K562 (cell line): ENCODE data around the gene VPS18. TPM values are rescaled to one million over a fixed set of nuclear protein-coding genes. Genes with fewer than 3 reads are reported as not detected.

ENCODE experiments used
- CBX3 ChIP-seq, 2 experiments: IDR thresholded peaks; 1 replicate in 1 of 2; 2 replicates in 1 of 2; pipeline ENCODE4 v1.6.1; 2012; ENCODE audit warnings: inconsistent platforms in 2 of 2, low read length in 2 of 2, borderline replicate concordance in 1 of 2, control low read depth in 1 of 2
- CC2D1A ChIP-seq: fragments of 450-650 bp; IDR thresholded peaks from 2 replicates; pipeline ENCODE4 v1.6.1; 2017; ENCODE audit warnings: mild to moderate bottlenecking
- CREB1 ChIP-seq, 2 experiments: sonication (generic) in 1 of 2; formaldehyde crosslinking in 1 of 2; IDR thresholded peaks; 2 replicates each; pipeline versions ENCODE4 v1.6.1 to v1.8.0; 2012 to 2022; ENCODE audit warnings: inconsistent platforms in 1 of 2, mild to moderate bottlenecking in 1 of 2, missing genetic modification reagents in 1 of 2, moderate library complexity in 1 of 2
- KLF1 ChIP-seq: fragments of 450-650 bp; IDR thresholded peaks from 2 replicates; pipeline ENCODE4 v1.6.1; 2016; ENCODE audit warnings: missing genetic modification characterization, missing compliant biosample characterization
- KLF10 ChIP-seq: fragments of 250-450 bp; sonication (Bioruptor Pico); IDR thresholded peaks from 2 replicates; pipeline ENCODE4 v1.6.1; 2021; ENCODE audit warnings: matching md5 sums
- NKRF ChIP-seq: fragments of 450-650 bp; IDR thresholded peaks from 2 replicates; pipeline ENCODE4 v1.6.1; 2016; ENCODE audit warnings: borderline replicate concordance
- NRF1 ChIP-seq, 2 experiments: fragments of 450-650 bp; IDR thresholded peaks in 1 of 2; conservative IDR thresholded peaks in 1 of 2; 2 replicates each; pipeline ENCODE4 v1.6.1; 2014; ENCODE audit warnings: mild to moderate bottlenecking in 2 of 2
- PKNOX1 ChIP-seq: fragments of 450-650 bp; IDR thresholded peaks from 2 replicates; pipeline ENCODE4 v1.6.1; 2016
- POLR2A ChIP-seq: fragments of 450-650 bp; conservative IDR thresholded peaks from 2 replicates; pipeline ENCODE4 v1.6.1; 2016
- RBM14 ChIP-seq: fragments of 200-400 bp; formaldehyde crosslinking; IDR thresholded peaks from 2 replicates; pipeline ENCODE4 v1.6.1; 2018; ENCODE audit warnings: low read depth, mild to moderate bottlenecking, low read length, moderate library complexity, borderline replicate concordance; ENCODE audit not compliant: insufficient read depth
- RBM17 ChIP-seq: fragments of 200-400 bp; formaldehyde crosslinking; IDR thresholded peaks from 2 replicates; pipeline ENCODE4 v1.6.1; 2017; ENCODE audit warnings: low read depth, mild to moderate bottlenecking, low read length, borderline replicate concordance
- SREBF2 ChIP-seq: sonication (generic); formaldehyde crosslinking; IDR thresholded peaks from 2 replicates; pipeline ENCODE4 v1.4.0; 2020; ENCODE audit warnings: mild to moderate bottlenecking, missing genetic modification reagents
- TBP ChIP-seq: optimal IDR thresholded peaks from 2 replicates; pipeline ENCODE3; 2011; ENCODE audit warnings: low read depth, low read length, improper control_type of control experiment
- TSHZ1 ChIP-seq: fragments of 250-450 bp; sonication (Bioruptor Pico); IDR thresholded peaks from 2 replicates; pipeline ENCODE4 v1.4.0; 2020; ENCODE audit warnings: mild to moderate bottlenecking, moderate library complexity
- UBTF ChIP-seq, 2 experiments: IDR thresholded peaks; 2 replicates each; pipeline ENCODE4 v1.6.1; 2012; ENCODE audit warnings: improper control_type of control experiment in 2 of 2, low read depth in 2 of 2, low read length in 2 of 2, borderline replicate concordance in 1 of 2
- ZFP30 ChIP-seq: fragments of 250-450 bp; sonication (Bioruptor Pico); IDR thresholded peaks from 2 replicates; pipeline ENCODE4 v1.8.0; 2022; ENCODE audit warnings: moderate library complexity, mild to moderate bottlenecking, inconsistent platforms, borderline replicate concordance
- ZNF41 ChIP-seq: fragments of 250-450 bp; sonication (Bioruptor Pico); conservative IDR thresholded peaks from 2 replicates; pipeline ENCODE4 v1.4.0; 2020; ENCODE audit warnings: mild to moderate bottlenecking
- polyA plus RNA-seq, 8 experiments: library from polyadenylated mRNA; depleted of rRNA in 4 of 8; stranded (reverse) in 5 of 8; unstranded in 3 of 8; fragments of >200 nt; fragmentation: Nextera tagmentation in 2 of 8; fragmentation: Illumina TruSeq in 1 of 8; extraction: Ambion mirVana in 2 of 8; extraction: Trizol in 1 of 8; gene quantifications; 2 replicates each; pipeline versions ENCODE4 v1.2.1 to v1.2.3, GENCODE V29; 2011 to 2014; ENCODE audit warnings: inconsistent platforms in 1 of 8, missing spikeins in 1 of 8
- total RNA-seq, 7 experiments: library from RNA; depleted of rRNA in 6 of 7; stranded (reverse); fragments of >200 nt in 6 of 7; fragmentation: Illumina TruSeq in 2 of 7; extraction: Trizol in 2 of 7; gene quantifications; 2 replicates each; pipeline versions ENCODE4 v1.2.1 to v1.2.3, GENCODE V29; 2011 to 2021; ENCODE audit warnings: low replicate concordance in 1 of 7

Gene VPS18
- total and polyA plus RNA-seq, 9 of the 15 experiments (the other 6 are each of a cell fraction or from before 2014, with no cell fraction given) = 0.73 to 19.9 (median 8.5) TPM

- TF ChIP-seq TSHZ1 (CRISPR knock-in tag) = no peak
- TF ChIP-seq RBM14 = peak; percentile 56; the same call in 1 of the 2 replicates
- TF ChIP-seq POLR2A = peak; percentile 67; the same call in 1 of the 2 replicates
- TF ChIP-seq NRF1 (conservative IDR thresholded peaks at IDR 0.05 in 1 of 2, IDR thresholded peaks at IDR 0.05 in 1 of 2) = peak; percentile 26 to 36; a peak in 2 of 4 replicates
- TF ChIP-seq NKRF = peak; percentile 61; the same call in 1 of the 2 replicates
- TF ChIP-seq KLF1 (tag) = no peak
- TF ChIP-seq ZFP30 (CRISPR knock-in tag) = no peak
- TF ChIP-seq CC2D1A = peak; percentile 97
- peak; percentile 81 for TF ChIP-seq PKNOX1
- no peak for TF ChIP-seq ZNF41
- TF ChIP-seq CREB1 (IDR thresholded peaks at IDR 0.05) = no peak
- TF ChIP-seq CREB1 (CRISPR knock-in tag; IDR thresholded peaks at IDR 0.05) = peak; percentile 10; the same call in 1 of the 2 replicates
- TF ChIP-seq KLF10 (CRISPR knock-in tag) = no peak
- TF ChIP-seq CBX3 (IDR thresholded peaks at IDR 0.05; ENCODE audit: borderline replicate concordance in 1 of 2, low read length in 2 of 2) = no peak
- no peak for TF ChIP-seq RBM17
- no peak for TF ChIP-seq UBTF (IDR thresholded peaks at IDR 0.05; ENCODE audit: borderline replicate concordance in 1 of 2, low read depth in 2 of 2, low read length in 2 of 2)
- peak; percentile 83 for TF ChIP-seq TBP
- no peak for TF ChIP-seq SREBF2 (CRISPR knock-in tag)
Observed at GRCh38 chr15:40952901-40953712, 58.9 kb downstream of the VPS18 start, which contains the start of gene CHAC1 (continued).
